ENCODE measurements around the gene GALNT18. TPM values are rescaled to one million over a fixed set of nuclear protein-coding genes. Genes with fewer than 3 reads are reported as not detected.

The GALNT18 gene
- polyA plus RNA-seq, 1 donor (not counting 4 experiments of a cell fraction or from before 2014, with no cell fraction given), result 27.2 TPM

GRCh38 chr11:11351042-11351586, 270.7 kb downstream of the GALNT18 start:
- no peak overlapping the region for H3K9ac ChIP-seq (ENCODE audit: control insufficient read depth, extremely low read depth, insufficient read depth, low read length)
- DNase-seq (ENCODE audit: low read depth, low spot score), result no peak
- H3K4me3 ChIP-seq (ENCODE audit: control insufficient read depth in 2 of 3, extremely low read depth in 1 of 3, insufficient read depth in 2 of 3, low read depth in 1 of 3, low read length in 3 of 3), result no peak overlapping the region
- no peaks in the 10 kb centered on the region for H4K20me1 ChIP-seq (ENCODE audit: control insufficient read depth, extremely low read depth, insufficient read depth, low read length)
- no peak overlapping the region for H3K4me2 ChIP-seq (ENCODE audit: control insufficient read depth, extremely low read depth, insufficient read depth, low read depth, low read length)
- H2AFZ ChIP-seq (ENCODE audit: control insufficient read depth, low read length), result no peak overlapping the region
- no peaks in the 10 kb centered on the region for H3K27me3 ChIP-seq (ENCODE audit: control insufficient read depth, extremely low read depth, insufficient read depth, low read length)
- dilution Hi-C loops (cut with MboI; ENCODE audit: extremely low pct_ligation_motif_present, low sequenced_read_pairs), result no loop called here
- no peaks in the 10 kb centered on the region for H3K9me1 ChIP-seq (ENCODE audit: control insufficient read depth, extremely low read depth, insufficient read depth, low read length)
- H3K36me3 ChIP-seq (ENCODE audit: control insufficient read depth in 2 of 2, extremely low read depth in 1 of 2, insufficient read depth in 2 of 2, low read length in 2 of 2), result no peaks in the 10 kb centered on the region
- no peak overlapping the region for H3K27ac ChIP-seq (ENCODE audit: control insufficient read depth, insufficient read depth, low read length)
- FAIRE-seq, result no peak
- H3K9me3 ChIP-seq (ENCODE audit: control insufficient read depth, low read depth, low read length), result no peaks in the 10 kb centered on the region
- TF ChIP-seq CTCF (optimal IDR thresholded peaks at IDR 0.05 in 1 of 3, IDR thresholded peaks at IDR 0.05 in 1 of 3, conservative IDR thresholded peaks at IDR 0.05 in 1 of 3; ENCODE audit: extremely low read depth in 1 of 3, insufficient read depth in 2 of 3, low read length in 3 of 3) (peak in 1 of 3 experiments; percentile 6), EZH2 (IDR thresholded peaks at IDR 0.05; ENCODE audit: low read length) (no peak)
- H3K79me2 ChIP-seq (ENCODE audit: control insufficient read depth, insufficient read depth, low read length), result no peaks in the 10 kb centered on the region
- no peaks in the 10 kb centered on the region for H3K4me1 ChIP-seq (ENCODE audit: control insufficient read depth, extremely low read depth, insufficient read depth, low read length)

- no peak for DNase-seq (ENCODE audit: low read depth, low spot score)
- H3K4me2 ChIP-seq (ENCODE audit: control insufficient read depth, extremely low read depth, insufficient read depth, low read depth, low read length), result no peak overlapping the region
Measured at GRCh38 chr11:11349870-11350337, 271.9 kb downstream of the GALNT18 start.

More at GRCh38 chr11:11349870-11350337, 271.9 kb downstream of the GALNT18 start:
- dilution Hi-C loops (cut with MboI; ENCODE audit: extremely low pct_ligation_motif_present, low sequenced_read_pairs), result no loop called here
- Histone ChIP-seq H4K20me1 (ENCODE audit: control insufficient read depth, extremely low read depth, insufficient read depth, low read length) (no peaks in the 10 kb centered on the region), H3K27ac (ENCODE audit: control insufficient read depth, insufficient read depth, low read length) (no peak overlapping the region), H3K79me2 (ENCODE audit: control insufficient read depth, insufficient read depth, low read length) (no peaks in the 10 kb centered on the region), H3K4me3 (ENCODE audit: control insufficient read depth in 2 of 3, extremely low read depth in 1 of 3, insufficient read depth in 2 of 3, low read depth in 1 of 3, low read length in 3 of 3) (no peak overlapping the region), H3K36me3 (ENCODE audit: control insufficient read depth in 2 of 2, extremely low read depth in 1 of 2, insufficient read depth in 2 of 2, low read length in 2 of 2) (no peaks in the 10 kb centered on the region), H3K27me3 (ENCODE audit: control insufficient read depth, extremely low read depth, insufficient read depth, low read length) (no peaks in the 10 kb centered on the region), H3K9me1 (ENCODE audit: control insufficient read depth, extremely low read depth, insufficient read depth, low read length) (no peaks in the 10 kb centered on the region), H3K9me3 (ENCODE audit: control insufficient read depth, low read depth, low read length) (no peaks in the 10 kb centered on the region), H3K4me1 (ENCODE audit: control insufficient read depth, extremely low read depth, insufficient read depth, low read length) (no peaks in the 10 kb centered on the region), H2AFZ (ENCODE audit: control insufficient read depth, low read length) (no peak overlapping the region), H3K9ac (ENCODE audit: control insufficient read depth, extremely low read depth, insufficient read depth, low read length) (no peak overlapping the region)
- no peak for FAIRE-seq
- TF ChIP-seq EZH2 (IDR thresholded peaks at IDR 0.05; ENCODE audit: low read length) (no peak), CTCF (optimal IDR thresholded peaks at IDR 0.05 in 1 of 3, IDR thresholded peaks at IDR 0.05 in 1 of 3, conservative IDR thresholded peaks at IDR 0.05 in 1 of 3; ENCODE audit: extremely low read depth in 1 of 3, insufficient read depth in 2 of 3, low read length in 3 of 3) (no peak)

Measured in keratinocyte (primary cell).